Measurements from ENCODE around the gene IGSF21. TPM values are rescaled to one million over a fixed set of nuclear protein-coding genes. Genes with fewer than 3 reads are reported as not detected.

Gene IGSF21
- total RNA-seq, 2 experiments from 2014 or later, result not detected

DNA sequence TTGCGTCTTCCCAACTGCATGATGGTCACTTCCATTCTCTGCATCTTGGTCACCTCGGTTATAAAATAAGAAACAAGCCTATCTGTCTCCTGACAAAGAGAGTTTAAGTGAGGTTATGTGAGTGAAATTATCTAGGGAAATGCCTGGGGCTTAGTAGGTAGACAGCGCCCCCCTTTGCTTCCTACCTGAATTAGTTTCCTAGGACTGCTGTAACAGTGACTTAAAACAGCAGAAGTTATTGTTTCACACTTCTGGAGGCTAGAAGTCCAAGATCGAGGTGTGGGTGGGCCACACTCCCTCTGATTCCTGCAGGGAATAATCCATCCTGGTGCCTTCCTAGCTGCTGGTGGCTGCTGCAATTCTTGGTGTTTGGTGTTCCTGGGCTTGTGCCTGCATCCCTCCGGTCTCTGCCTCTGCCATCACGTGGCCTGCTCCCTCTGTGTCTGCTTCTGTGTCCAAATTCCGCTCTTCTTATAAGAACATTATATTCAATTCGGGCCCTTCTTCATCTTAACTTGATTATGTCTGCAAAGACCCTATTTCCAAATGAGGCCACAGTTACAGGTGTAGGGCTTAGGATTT lies 92.6 kb downstream of the IGSF21 start:
- CTCF ChIA-PET, result no interaction called here
- peaks cover 45% of the 10 kb centered on the region for H3K27me3 Mint-ChIP-seq
- DNase-seq, result no peak
- Histone ChIP-seq H3K27me3 (ENCODE audit: control insufficient read depth in 1 of 2, insufficient read depth in 2 of 2, low read length in 2 of 2) (peaks cover 14 to 22% of the 10 kb centered on the region in 2 experiments), H3K36me3 (ENCODE audit: insufficient read depth, low read length) (no peaks in the 10 kb centered on the region), H3K27ac (ENCODE audit: low read depth in 1 of 2, low read length in 2 of 2) (no peak overlapping the region), H3K4me3 (ENCODE audit: low read length) (no peak overlapping the region), H3K4me1 (ENCODE audit: insufficient read depth, low read length) (no peaks in the 10 kb centered on the region), H3K9me3 (ENCODE audit: control insufficient read depth in 1 of 2, insufficient read depth in 1 of 2, low read length in 2 of 2) (no peaks in the 10 kb centered on the region)
- H3K36me3 Mint-ChIP-seq (ENCODE audit: low read depth), result no peaks in the 10 kb centered on the region
- TF ChIP-seq, protein P1, sequence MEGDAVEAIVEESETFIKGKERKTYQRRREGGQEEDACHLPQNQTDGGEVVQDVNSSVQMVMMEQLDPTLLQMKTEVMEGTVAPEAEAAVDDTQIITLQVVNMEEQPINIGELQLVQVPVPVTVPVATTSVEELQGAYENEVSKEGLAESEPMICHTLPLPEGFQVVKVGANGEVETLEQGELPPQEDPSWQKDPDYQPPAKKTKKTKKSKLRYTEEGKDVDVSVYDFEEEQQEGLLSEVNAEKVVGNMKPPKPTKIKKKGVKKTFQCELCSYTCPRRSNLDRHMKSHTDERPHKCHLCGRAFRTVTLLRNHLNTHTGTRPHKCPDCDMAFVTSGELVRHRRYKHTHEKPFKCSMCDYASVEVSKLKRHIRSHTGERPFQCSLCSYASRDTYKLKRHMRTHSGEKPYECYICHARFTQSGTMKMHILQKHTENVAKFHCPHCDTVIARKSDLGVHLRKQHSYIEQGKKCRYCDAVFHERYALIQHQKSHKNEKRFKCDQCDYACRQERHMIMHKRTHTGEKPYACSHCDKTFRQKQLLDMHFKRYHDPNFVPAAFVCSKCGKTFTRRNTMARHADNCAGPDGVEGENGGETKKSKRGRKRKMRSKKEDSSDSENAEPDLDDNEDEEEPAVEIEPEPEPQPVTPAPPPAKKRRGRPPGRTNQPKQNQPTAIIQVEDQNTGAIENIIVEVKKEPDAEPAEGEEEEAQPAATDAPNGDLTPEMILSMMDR (IDR thresholded peaks at IDR 0.05), result no peak
- intact Hi-C loops (cut with DNase I, micrococcal nuclease), result no loop called here
- H3K4me1 Mint-ChIP-seq (ENCODE audit: low read depth), result no peaks in the 10 kb centered on the region
- ATAC-seq (ENCODE audit: poor library complexity), result no peak
- no peaks in the 10 kb centered on the region for H3K9me3 Mint-ChIP-seq
- POLR2A ChIA-PET, result no interaction called here
- no peak overlapping the region for H3K27ac Mint-ChIP-seq
- H3K4me3 Mint-ChIP-seq, result no peak overlapping the region

- intact Hi-C loops (cut with DNase I, micrococcal nuclease), result no loop called here
- CTCF ChIA-PET, result no interaction called here
- Mint-ChIP-seq H3K9me3 (no peaks in the 10 kb centered on the region), H3K27ac (no peak overlapping the region), H3K27me3 (peaks cover 41% of the 10 kb centered on the region), H3K36me3 (ENCODE audit: low read depth) (no peaks in the 10 kb centered on the region), H3K4me1 (ENCODE audit: low read depth) (no peaks in the 10 kb centered on the region), H3K4me3 (no peak overlapping the region)
- Histone ChIP-seq H3K36me3 (ENCODE audit: insufficient read depth, low read length) (no peaks in the 10 kb centered on the region), H3K27me3 (ENCODE audit: control insufficient read depth in 1 of 2, insufficient read depth in 2 of 2, low read length in 2 of 2) (peaks cover 10 to 22% of the 10 kb centered on the region in 2 experiments), H3K9me3 (ENCODE audit: control insufficient read depth in 1 of 2, insufficient read depth in 1 of 2, low read length in 2 of 2) (no peaks in the 10 kb centered on the region), H3K4me1 (ENCODE audit: insufficient read depth, low read length) (no peaks in the 10 kb centered on the region), H3K27ac (ENCODE audit: low read depth in 1 of 2, low read length in 2 of 2) (no peak overlapping the region), H3K4me3 (ENCODE audit: low read length) (no peak overlapping the region)
- ATAC-seq (ENCODE audit: poor library complexity) (no peak), DNase-seq (no peak)
- TF ChIP-seq, protein P1 (IDR thresholded peaks at IDR 0.05), result no peak
- POLR2A ChIA-PET, result no interaction called here
Observed at GRCh38 chr1:18200918-18201317, 93.3 kb downstream of the IGSF21 start.

- Histone ChIP-seq H3K9me3 (ENCODE audit: control insufficient read depth in 1 of 2, insufficient read depth in 1 of 2, low read length in 2 of 2) (peaks cover 0 to 8% of the 10 kb centered on the region in 2 experiments), H3K36me3 (ENCODE audit: insufficient read depth, low read length) (no peaks in the 10 kb centered on the region), H3K27ac (ENCODE audit: low read depth in 1 of 2, low read length in 2 of 2) (no peak overlapping the region), H3K4me3 (ENCODE audit: low read length) (no peak overlapping the region), H3K4me1 (ENCODE audit: insufficient read depth, low read length) (no peaks in the 10 kb centered on the region), H3K27me3 (ENCODE audit: control insufficient read depth in 1 of 2, insufficient read depth in 2 of 2, low read length in 2 of 2) (peaks cover 6 to 20% of the 10 kb centered on the region in 2 experiments)
- no peaks in the 10 kb centered on the region for H3K9me3 Mint-ChIP-seq
- TF ChIP-seq, protein P1 (IDR thresholded peaks at IDR 0.05), result no peak
- CTCF ChIA-PET, result no interaction called here
- no peaks in the 10 kb centered on the region for H3K4me1 Mint-ChIP-seq (ENCODE audit: low read depth)
- H3K27ac Mint-ChIP-seq, result no peak overlapping the region
- no peaks in the 10 kb centered on the region for H3K36me3 Mint-ChIP-seq (ENCODE audit: low read depth)
- ATAC-seq (ENCODE audit: poor library complexity), result no peak
- H3K4me3 Mint-ChIP-seq, result no peak overlapping the region
- peaks cover 38% of the 10 kb centered on the region for H3K27me3 Mint-ChIP-seq
- intact Hi-C loops (cut with DNase I, micrococcal nuclease), result no loop called here
- DNase-seq, result no peak
- POLR2A ChIA-PET, result no interaction called here
Observed at GRCh38 chr1:18201997-18202719, 94.6 kb downstream of the IGSF21 start.

Measured in CD4-positive, alpha-beta T cell (primary cell).